Ascending aorta (tissue), 2 donors: ENCODE results near the gene UAP1L1. TPM values are rescaled to one million over a fixed set of nuclear protein-coding genes. Genes with fewer than 3 reads are reported as not detected.
A peak's percentile ranks its signal among the peaks of the same experiment; 100 is the strongest.

Experiments
- DNase-seq, 2 donors: peaks; one replicate each; pipeline ENCODE4 v3.0.0-alpha.2; 2019; ENCODE audit warnings: low spot score in 2 of 2
- H3K27ac ChIP-seq, 2 donors: fragments of 200-600 bp; sonication (generic); one replicate each; pipeline ENCODE4 v1.5.1; 2016 to 2017; ENCODE audit warnings: mild to moderate bottlenecking in 1 of 2
- H3K27me3 ChIP-seq: fragments of 200-600 bp; sonication (generic); one replicate; pipeline ENCODE4 v1.5.1; 2017
- H3K36me3 ChIP-seq, 2 donors: fragments of 200-600 bp; sonication (generic); one replicate each; pipeline ENCODE4 v1.5.1; 2016
- H3K4me1 ChIP-seq, 2 donors: fragments of 200-600 bp; sonication (generic); one replicate each; pipeline ENCODE4 v1.5.1; 2016 to 2017; ENCODE audit warnings: mild to moderate bottlenecking in 1 of 2
- H3K4me3 ChIP-seq, 2 donors: fragments of 200-600 bp; sonication (generic); one replicate each; pipeline ENCODE4 v1.5.1; 2016 to 2017; ENCODE audit warnings: mild to moderate bottlenecking in 1 of 2
- H3K9me3 ChIP-seq, 2 donors: fragments of 200-600 bp; sonication (generic); one replicate each; pipeline ENCODE4 v1.5.1; 2016
- intact Hi-C: fragments of 100-400 bp; cut with DNase I; formaldehyde crosslinking; loops from one replicate; pipeline ENCODE4 v1.15.1; 2023
- total RNA-seq: library from RNA; depleted of rRNA; stranded (reverse); fragments of >200 nt; gene quantifications from one replicate; pipeline ENCODE4 v1.1.0, GENCODE V29; 2016
- TF ChIP-seq, protein P1 (sequence below), 3 experiments: fragments of 200-600 bp in 2 of 3; fragments of 450-650 bp in 1 of 3; sonication (generic) in 2 of 3; IDR thresholded peaks; one replicate each; pipeline ENCODE4 v1.5.1; 2016 to 2019; ENCODE audit warnings: antibody characterized with exemption in 3 of 3, mild to moderate bottlenecking in 1 of 3, moderate library complexity in 1 of 3

Gene UAP1L1
- total RNA-seq, 1 donor from 2014 or later = 17.1 TPM

GRCh38 chr9:137073992-137074399 is 3.3 kb upstream of the UAP1L1 start:
- Histone ChIP-seq H3K36me3 (no peaks in the 10 kb centered on the region), H3K27ac (no peak overlapping the region), H3K27me3 (peaks cover 8% of the 10 kb centered on the region), H3K4me1 (peaks cover 5 to 16% of the 10 kb centered on the region in 2 donors), H3K4me3 (no peak overlapping the region), H3K9me3 (no peaks in the 10 kb centered on the region)
- intact Hi-C loops = no loop called here
- no peak for DNase-seq
- TF ChIP-seq, protein P1, sequence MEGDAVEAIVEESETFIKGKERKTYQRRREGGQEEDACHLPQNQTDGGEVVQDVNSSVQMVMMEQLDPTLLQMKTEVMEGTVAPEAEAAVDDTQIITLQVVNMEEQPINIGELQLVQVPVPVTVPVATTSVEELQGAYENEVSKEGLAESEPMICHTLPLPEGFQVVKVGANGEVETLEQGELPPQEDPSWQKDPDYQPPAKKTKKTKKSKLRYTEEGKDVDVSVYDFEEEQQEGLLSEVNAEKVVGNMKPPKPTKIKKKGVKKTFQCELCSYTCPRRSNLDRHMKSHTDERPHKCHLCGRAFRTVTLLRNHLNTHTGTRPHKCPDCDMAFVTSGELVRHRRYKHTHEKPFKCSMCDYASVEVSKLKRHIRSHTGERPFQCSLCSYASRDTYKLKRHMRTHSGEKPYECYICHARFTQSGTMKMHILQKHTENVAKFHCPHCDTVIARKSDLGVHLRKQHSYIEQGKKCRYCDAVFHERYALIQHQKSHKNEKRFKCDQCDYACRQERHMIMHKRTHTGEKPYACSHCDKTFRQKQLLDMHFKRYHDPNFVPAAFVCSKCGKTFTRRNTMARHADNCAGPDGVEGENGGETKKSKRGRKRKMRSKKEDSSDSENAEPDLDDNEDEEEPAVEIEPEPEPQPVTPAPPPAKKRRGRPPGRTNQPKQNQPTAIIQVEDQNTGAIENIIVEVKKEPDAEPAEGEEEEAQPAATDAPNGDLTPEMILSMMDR (IDR thresholded peaks at IDR 0.05) = no peak

DNA sequence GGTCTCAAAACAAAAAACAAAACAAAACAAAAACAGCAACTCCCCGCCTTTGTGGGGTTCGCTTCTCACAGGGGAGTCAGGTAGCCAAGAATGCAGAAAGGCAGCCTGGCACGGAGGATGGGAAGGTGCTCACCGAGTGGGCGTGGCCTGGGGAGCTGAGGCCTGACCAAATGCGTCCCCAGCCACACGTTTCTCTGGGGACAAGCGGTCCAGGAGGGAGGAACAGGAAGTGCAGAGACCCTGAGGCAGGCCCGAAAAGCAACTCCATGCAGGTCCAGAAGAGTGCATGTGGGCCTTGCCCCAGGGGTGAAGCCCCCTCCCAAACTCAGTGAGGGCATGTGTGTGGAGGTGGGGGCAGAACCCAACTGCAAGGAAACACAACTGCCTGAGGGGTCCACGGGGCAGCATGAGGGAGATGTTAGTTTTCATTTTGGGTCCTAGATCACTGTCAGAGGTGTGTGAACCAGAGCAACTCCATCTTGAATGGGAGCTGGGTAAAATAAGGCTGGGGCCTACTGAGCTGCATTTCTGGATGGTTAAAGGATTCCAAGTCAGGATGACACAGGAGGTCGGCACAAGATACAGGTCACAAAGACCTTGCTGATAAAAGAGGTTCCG is 2.6 kb upstream of the UAP1L1 start:
- no peak overlapping the region for H3K4me3 ChIP-seq
- peaks cover 5 to 16% of the 10 kb centered on the region in 2 donors for H3K4me1 ChIP-seq
- no peak for DNase-seq
- intact Hi-C loops = no loop called here
- H3K27ac ChIP-seq = no peak overlapping the region
- peaks cover 0 to 7% of the 10 kb centered on the region in 2 donors for H3K36me3 ChIP-seq
- TF ChIP-seq, protein P1 (IDR thresholded peaks at IDR 0.05) = no peak
- no peaks in the 10 kb centered on the region for H3K9me3 ChIP-seq
- peaks cover under 1% of the 10 kb centered on the region for H3K27me3 ChIP-seq

GRCh38 chr9:137075275-137075775 is 2.0 kb upstream of the UAP1L1 start:
- Histone ChIP-seq H3K9me3 (no peaks in the 10 kb centered on the region), H3K36me3 (peaks cover 3 to 8% of the 10 kb centered on the region in 2 donors), H3K27me3 (no peaks in the 10 kb centered on the region), H3K4me1 (peaks cover 5 to 16% of the 10 kb centered on the region in 2 donors), H3K4me3 (no peak overlapping the region), H3K27ac (no peak overlapping the region)
- no peak for DNase-seq
- TF ChIP-seq, protein P1 (IDR thresholded peaks at IDR 0.05) = no peak
- intact Hi-C loops = no loop called here

DNA sequence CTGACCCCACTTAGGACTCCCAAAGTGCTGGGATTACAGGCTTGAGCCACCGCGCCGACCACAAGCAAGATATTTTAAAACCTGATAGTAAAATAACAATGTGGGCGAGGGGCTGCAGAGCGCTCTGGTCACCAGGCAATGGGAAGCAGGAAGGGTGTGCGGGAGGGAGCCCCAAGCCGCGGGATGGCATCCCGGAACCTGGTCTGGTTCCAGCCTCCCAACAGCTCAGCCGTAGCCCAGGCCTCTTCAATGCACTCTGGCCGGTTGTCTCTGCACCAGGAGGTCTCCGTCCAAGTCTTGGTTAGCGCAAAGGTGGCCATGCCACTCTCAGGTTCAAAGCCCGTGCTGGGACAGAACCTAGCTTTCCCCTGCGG is 694 bp upstream of the UAP1L1 start:
- Histone ChIP-seq H3K27me3 (no peaks in the 10 kb centered on the region), H3K27ac (peak overlapping the region; percentile 9 to 12), H3K9me3 (no peaks in the 10 kb centered on the region), H3K4me3 (peak overlapping the region; percentile 53 to 79), H3K4me1 (peaks cover 5 to 10% of the 10 kb centered on the region in 2 donors), H3K36me3 (peaks cover 8 to 10% of the 10 kb centered on the region in 2 donors)
- TF ChIP-seq, protein P1 (IDR thresholded peaks at IDR 0.05) = no peak
- DNase-seq = no peak
- intact Hi-C loops = no loop called here

- Histone ChIP-seq H3K9me3 (no peaks in the 10 kb centered on the region), H3K4me1 (peaks cover 5 to 10% of the 10 kb centered on the region in 2 donors), H3K27ac (no peak overlapping the region), H3K4me3 (peak overlapping the region; percentile 53 to 79), H3K36me3 (peaks cover 8 to 10% of the 10 kb centered on the region in 2 donors), H3K27me3 (no peaks in the 10 kb centered on the region)
- DNase-seq = no peak
- intact Hi-C loops = no loop called here
- TF ChIP-seq, protein P1 (IDR thresholded peaks at IDR 0.05) = no peak
Measured at GRCh38 chr9:137077758-137078693, 709 bp downstream of the UAP1L1 start.
